Tibial nerve (tissue), 4 donors: Measurements from ENCODE around the gene ERICH6.

Experiments
- CTCF ChIP-seq, 5 experiments: fragments of 200-600 bp in 3 of 5; fragments of 450-650 bp in 2 of 5; sonication (generic) in 3 of 5; IDR thresholded peaks; one replicate each; pipeline ENCODE4 v1.5.1; 2016 to 2019; ENCODE audit warnings: antibody characterized with exemption in 5 of 5, mild to moderate bottlenecking in 3 of 5, moderate library complexity in 2 of 5
- EP300 ChIP-seq, 2 donors: sonication (generic); formaldehyde crosslinking; IDR thresholded peaks; one replicate each; pipeline ENCODE4 v1.6.1; 2017; ENCODE audit warnings: antibody characterized with exemption in 2 of 2, mild to moderate bottlenecking in 1 of 2
- POLR2A ChIP-seq, 2 donors: fragments of 450-650 bp; IDR thresholded peaks; one replicate each; pipeline ENCODE4 v1.6.1; 2017; ENCODE audit warnings: antibody characterized with exemption in 2 of 2, mild to moderate bottlenecking in 2 of 2, moderate library complexity in 2 of 2

- no peak for TF ChIP-seq CTCF (IDR thresholded peaks at IDR 0.05)
- TF ChIP-seq POLR2A (IDR thresholded peaks at IDR 0.05): no peak
- no peak for TF ChIP-seq EP300 (IDR thresholded peaks at IDR 0.05)
These were observed 21.8 kb upstream of the ERICH6 start for GRCh38 chr3:150725548-150725947.
